ENCODE results near the gene PTRHD1.

GRCh38 chr2:24842081-24843050, 49.2 kb upstream of the PTRHD1 start:
- TF ChIP-seq, protein P1, sequence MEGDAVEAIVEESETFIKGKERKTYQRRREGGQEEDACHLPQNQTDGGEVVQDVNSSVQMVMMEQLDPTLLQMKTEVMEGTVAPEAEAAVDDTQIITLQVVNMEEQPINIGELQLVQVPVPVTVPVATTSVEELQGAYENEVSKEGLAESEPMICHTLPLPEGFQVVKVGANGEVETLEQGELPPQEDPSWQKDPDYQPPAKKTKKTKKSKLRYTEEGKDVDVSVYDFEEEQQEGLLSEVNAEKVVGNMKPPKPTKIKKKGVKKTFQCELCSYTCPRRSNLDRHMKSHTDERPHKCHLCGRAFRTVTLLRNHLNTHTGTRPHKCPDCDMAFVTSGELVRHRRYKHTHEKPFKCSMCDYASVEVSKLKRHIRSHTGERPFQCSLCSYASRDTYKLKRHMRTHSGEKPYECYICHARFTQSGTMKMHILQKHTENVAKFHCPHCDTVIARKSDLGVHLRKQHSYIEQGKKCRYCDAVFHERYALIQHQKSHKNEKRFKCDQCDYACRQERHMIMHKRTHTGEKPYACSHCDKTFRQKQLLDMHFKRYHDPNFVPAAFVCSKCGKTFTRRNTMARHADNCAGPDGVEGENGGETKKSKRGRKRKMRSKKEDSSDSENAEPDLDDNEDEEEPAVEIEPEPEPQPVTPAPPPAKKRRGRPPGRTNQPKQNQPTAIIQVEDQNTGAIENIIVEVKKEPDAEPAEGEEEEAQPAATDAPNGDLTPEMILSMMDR (IDR thresholded peaks at IDR 0.05), result no peak
- TF ChIP-seq POLR2A (IDR thresholded peaks at IDR 0.05), result no peak

Measured in esophagus squamous epithelium (tissue), 4 donors.